ENCODE data around the gene SHOC2.

- no peak for TF ChIP-seq CTCF (IDR thresholded peaks at IDR 0.05)
- no peak for TF ChIP-seq ZFX (IDR thresholded peaks at IDR 0.05; ENCODE audit: borderline replicate concordance)
These were observed 48.2 kb downstream of the SHOC2 start for GRCh38 chr10:110967645-110968044.

Measured in 22Rv1 (cell line).